Stimulated activated CD8-positive, alpha-beta memory T cell treated with anti-CD3 and anti-CD28 coated beads, Interleukin-12 subunit alpha, Interleukin-12 subunit beta, amount 100 ng/mL, for 24 hours (primary cell): ENCODE results near the gene NOVA1.

Experiments used
- DNase-seq: peaks from one replicate; pipeline ENCODE4 v3.0.0-alpha.2; 2020; ENCODE audit errors: extremely low read depth

NOVA1 gene

DNA sequence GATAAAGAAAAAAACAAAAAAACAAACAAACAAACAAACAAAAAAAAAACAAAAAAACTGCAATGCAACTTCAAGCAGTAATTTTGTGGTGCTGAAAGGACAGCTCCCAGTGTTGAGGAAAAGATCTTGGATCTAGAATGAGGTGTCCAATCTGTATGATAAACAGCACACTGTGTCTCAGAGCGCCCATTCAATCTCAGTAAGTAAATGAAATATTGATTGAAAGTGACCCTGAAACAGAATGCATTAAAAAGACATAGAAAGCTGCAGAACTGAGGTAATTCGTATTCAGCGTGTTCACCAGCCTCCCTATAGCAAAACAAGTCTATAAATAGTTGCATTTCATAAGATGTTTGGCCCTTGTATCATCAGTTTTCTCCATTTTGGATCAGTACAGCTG lies 153.0 kb downstream of the NOVA1 start:
- no peak for DNase-seq

DNA sequence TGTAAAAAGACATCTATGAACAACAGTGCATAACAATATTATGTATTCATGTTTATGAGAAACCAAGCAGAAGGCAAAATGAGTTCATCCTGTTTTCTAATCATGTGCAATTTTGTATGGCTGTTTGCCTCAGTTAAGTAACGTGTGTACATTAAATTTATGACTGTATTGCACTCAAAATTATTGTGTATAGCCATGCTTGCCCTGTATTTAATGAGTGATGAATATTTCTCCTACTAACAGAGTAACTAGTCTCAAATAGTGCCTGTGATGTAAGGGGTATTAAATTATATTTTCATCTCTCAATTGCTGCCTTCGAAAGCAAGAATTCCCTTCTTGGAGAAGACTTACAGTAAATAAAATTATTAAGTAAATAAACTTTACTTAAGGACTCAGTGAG lies 154.2 kb downstream of the NOVA1 start:
- no peak for DNase-seq

DNA sequence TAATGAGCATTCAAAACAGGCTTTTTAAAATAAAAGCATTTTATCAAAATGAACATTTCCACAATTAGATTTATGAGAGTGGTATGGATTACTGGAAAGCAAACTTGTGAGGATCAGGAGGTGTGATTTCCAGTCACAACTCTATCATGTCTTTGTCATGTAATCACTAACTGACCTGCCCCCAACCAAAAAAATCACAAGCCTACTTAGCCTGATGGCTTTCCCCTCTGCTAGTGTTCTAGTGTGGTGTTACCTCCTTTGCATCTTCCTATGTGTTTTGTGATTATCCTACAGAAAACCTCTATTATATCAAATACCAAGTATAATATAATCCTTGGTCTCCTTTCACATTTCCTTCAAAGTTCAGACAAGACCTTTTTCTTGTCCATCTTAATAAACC lies 168.6 kb downstream of the NOVA1 start:
- no peak for DNase-seq

DNA sequence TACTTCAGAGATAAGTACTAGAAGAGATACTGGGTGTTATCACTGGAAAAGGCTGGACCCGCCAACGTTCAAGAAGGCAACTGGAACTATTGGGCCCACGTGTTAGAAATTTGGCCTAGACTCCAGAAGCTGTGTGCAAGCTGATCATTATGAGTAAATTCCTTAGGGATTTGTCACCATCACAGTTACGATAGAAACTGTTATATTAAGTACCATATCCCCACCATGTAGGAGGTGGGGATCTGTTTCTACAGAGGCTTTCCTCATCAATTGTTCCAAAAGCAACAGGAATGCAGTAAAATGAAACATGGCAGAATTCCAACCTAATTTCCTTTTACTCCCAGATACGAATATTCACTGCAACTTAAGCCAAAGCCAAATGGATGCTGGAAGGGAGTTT lies 170.7 kb downstream of the NOVA1 start:
- no peak for DNase-seq

DNA sequence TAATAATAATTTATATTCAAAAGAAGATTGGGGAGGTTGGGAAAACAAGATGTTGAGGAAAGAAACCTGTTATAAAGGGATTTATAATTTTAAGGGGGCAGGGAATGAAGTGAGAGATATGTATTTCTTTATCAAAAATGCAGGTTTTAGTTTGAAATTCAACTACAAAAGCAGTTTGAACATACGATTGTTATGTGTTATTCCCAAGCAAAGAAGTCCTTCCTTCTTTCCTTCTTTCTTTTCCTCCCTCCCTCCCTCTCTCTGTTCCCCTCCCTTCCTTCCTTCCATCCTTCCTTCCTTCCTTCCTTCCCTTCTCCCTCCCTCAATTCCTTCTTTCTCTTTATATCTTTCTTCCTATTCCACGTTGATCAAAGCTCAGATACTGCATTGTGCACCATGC lies 173.3 kb downstream of the NOVA1 start:
- no peak for DNase-seq

DNA sequence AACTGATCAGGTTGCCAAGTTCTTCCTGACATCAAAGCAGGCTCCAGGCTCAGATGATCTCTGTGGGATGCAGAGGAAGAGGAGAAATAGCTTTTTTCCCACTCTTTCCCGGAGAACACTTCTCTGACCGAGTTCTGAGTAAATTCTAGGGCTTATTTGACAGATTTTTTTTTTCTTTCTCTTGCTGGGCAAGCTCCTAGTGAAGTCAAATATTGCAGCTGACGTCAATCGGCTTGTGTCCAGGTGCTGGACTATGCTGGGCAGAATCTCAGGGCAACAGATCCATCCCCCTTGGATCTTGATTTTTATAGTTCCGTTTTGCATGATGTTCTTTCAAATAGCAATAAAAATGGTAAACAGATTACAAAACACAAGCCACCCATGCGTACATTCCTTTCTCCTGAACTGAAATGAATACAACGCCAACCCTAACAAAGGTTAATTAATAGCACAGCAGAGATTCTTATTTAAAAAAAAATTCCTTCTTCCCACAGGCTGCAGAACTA lies 182.2 kb downstream of the NOVA1 start:
- no peak for DNase-seq

DNA sequence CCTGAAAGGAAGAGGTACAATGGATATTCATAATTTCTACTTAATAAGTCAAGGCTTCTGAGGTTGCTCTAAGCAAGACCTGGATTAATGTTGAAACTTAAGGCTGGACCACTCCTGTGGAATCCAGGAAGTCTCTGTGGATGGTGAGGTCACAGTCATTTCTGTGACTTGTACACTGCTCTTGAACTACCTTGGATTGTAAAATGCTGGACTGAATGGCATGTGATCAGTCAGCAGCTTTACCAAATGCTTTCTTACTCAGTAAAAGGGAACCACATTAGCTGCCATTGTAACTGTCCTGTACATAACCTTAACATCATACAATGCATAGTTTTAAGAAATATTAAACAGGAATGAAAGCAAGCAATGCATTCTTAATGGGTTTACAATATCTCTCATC lies 182.9 kb downstream of the NOVA1 start:
- no peak for DNase-seq

DNA sequence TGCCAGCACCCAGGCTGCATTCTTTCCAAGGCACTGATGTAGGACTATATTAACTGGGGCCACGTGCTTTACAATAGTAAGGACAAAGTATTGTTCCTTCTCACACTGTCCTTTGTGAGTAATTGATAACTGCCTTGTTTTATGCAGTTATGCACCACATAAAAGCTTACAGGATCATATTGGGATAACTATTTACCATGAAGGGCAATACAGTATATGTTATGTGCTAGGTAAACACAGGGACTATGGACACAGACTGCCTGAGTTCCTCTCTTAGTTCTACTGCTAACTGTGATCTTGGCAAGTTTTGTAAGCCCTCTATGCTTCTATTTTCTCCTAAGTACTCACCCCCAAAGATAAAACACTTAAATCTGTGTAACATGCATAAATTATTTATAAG lies 183.7 kb downstream of the NOVA1 start:
- no peak for DNase-seq

DNA sequence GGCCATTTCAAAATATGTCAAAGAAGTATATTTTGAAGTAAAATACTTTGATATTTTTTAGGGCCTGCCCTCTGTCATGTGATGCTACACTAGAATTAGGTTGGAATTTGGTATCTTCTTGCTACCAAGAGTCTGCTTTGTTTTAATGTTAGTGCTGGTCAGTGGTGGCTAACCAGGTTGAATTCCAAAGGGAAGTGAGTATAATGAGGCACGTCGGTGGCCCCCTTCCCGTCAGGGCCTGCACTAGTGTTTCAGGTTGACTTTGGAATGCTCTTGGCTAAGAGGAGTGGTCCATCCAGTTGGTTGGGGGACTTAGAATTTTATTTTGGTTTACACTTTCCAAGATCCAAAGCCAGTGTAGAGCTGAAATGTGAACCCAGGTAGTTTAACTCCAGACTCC lies 185.4 kb downstream of the NOVA1 start:
- DNase-seq = no peak

DNA sequence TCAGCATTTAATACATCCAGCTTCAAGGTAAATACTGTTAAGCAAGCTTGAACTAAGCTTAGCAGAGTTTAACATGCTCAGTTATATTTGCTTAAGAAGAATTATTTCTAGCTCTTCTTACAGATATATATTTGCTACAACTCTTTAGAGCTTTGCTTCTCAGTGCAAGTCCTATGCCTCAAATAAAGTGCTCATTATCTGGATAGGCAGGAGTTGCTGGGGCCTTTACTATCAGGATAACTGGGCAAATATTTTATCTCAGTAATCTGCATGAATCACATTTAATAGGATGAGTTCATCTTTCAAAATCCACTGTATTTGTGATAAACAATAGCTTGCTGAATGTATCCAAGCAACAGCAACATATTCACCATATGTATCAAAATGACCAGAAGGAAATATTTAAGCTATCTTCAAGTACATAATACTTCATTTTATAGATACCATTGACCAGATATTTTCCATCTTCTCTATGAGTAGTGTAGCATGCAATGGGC lies 187.6 kb downstream of the NOVA1 start:
- DNase-seq = no peak

DNA sequence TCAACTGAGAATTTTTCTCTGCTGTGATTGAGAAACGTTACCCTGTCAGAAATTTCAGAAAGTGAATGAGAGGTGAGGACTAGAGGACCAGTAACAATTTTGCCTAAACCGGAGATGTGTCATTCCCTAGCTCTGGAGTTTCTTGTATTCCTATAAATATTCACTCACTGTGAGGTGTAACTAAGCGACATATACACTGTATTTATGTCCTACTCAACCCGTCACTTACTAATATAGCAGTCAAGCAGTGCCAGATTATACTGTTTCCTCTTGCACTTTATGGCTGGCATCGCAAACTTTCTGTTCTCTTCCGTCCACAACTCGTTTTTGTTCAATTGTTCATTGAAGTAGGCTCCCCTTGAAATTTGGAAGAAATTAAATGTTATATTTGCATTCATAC lies 192.9 kb downstream of the NOVA1 start:
- DNase-seq = no peak

DNA sequence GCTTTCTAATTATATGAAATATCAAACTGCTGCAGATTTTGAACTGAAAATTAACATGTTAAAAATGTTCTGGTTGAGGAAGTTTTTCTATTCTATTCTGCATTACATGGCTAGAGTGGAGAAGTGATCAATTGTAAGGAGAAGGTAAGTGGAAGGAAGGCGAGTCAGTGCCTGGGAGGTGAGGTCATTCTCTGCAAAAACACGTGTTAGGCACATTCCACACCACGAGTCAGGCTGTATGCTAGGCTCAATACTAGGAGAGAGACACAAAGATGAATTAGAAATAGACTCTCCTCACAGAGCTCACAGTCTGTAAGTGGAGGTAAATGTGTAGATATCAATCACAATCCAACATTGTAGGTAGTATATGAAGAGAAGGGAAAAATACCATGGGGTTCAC lies 194.1 kb downstream of the NOVA1 start:
- DNase-seq = no peak

DNA sequence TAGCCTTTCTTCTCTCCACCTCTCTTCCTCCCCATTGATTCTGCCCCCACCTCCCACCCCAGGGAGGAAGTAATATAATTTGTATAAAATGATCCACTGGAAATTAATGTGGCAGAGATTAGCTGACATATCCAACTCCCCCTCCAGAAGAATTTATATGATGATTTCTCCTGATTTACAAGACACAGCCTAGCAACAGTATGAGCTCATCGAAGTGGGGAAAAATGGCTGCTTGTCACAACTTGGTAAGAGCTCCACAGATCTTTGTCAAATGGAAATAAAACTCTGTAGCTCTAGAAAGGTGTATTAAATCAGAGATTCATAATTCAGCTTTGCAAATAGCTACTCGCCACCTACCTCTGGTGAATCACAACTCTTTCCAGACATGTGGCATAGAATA lies 195.7 kb downstream of the NOVA1 start:
- no peak for DNase-seq

DNA sequence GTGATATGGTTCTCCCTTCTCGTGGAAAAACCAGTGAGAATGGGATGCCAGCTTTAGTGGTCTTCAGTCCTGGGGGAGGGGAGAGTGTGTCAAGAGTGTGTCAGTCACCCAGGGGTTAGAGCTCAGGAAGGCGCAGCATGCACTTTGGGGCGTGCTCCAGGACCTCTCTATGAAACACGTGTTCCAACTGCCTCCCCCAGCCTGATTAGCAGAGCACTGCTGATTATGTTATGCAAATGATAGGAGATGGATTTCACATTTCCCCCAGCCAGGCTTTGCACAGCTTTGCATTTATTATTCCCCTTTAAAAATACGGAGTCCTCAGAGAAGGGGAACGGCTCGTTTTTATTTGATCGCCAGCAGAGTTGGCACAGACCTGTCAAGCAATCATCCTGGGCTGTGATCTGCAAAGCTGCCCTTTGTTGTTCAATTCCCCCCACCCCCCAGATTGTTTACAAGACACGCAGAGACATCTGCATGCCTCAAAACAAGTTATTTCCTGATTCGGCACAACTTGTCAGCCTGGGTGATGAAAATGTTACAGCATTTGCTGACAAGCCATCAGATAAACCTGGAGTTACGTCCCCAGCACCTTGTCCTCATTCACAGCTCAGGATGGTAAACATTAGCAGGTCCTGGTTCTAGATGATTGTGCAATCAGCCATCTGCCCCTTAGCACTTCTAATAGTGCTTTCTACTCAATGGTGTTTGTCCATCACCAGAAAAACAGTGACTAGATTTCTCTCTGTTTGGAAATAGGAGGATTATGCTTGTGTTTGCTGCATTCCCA lies 196.5 kb downstream of the NOVA1 start:
- DNase-seq = no peak

DNA sequence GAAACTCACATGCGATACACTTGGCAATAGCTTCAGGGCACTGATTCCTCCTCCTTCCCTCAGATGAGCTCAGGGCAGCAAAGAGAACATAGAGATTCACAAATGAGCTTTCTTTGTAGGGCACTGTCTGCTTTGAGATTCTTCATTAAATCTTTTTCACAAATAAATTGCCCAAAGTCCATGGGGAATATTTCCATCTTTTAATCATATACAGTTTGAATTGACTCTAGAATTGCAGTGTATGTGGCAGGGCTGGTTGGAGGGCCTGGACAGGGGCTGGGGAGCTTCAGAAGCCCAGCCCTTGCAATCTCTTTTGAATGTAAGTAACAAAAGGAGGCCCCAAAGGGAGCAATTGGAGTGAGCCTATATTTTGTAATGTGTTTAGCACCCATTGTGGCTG lies 197.5 kb downstream of the NOVA1 start:
- DNase-seq = no peak

DNA sequence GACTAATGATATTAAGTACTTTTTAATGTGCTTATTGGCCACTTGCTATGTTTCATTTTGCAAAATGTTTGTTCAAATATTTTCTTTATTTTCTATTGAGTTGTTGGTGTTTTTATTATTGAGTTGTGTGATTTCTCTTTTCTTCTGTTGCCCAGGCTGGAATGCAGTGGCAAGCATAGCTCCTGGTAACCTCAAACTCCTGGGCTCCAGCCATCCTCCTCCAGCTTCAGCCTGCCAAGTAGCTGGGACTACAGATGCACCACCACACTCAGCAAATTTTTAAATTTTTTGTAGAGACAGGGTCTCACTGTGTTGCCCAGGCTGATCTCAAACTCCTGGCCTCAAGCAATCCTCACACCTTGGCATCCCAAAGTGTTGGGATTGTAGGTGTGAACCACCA lies 199.2 kb downstream of the NOVA1 start:
- no peak for DNase-seq
